ENCODE results near the gene TADA3.

GRCh38 chr3:9826815-9827573 lies 34.7 kb upstream of the TADA3 start:
- TF ChIP-seq CTCF (IDR thresholded peaks at IDR 0.05; ENCODE audit: insufficient read depth, low read depth, low read length) (peak; percentile 17), EZH2 (IDR thresholded peaks at IDR 0.05; ENCODE audit: insufficient read depth, low read length) (no peak)
